Measurements from ENCODE around the gene IRX3. TPM values are rescaled to one million over a fixed set of nuclear protein-coding genes. Genes with fewer than 3 reads are reported as not detected.
A peak's percentile ranks its signal among the peaks of the same experiment; 100 is the strongest.

Gene IRX3
- total and polyA plus RNA-seq, 2 experiments from 2014 or later, result 6.4 to 15.6 TPM

- no peak for DNase-seq
- Histone ChIP-seq H3K9ac (no peak overlapping the region), H3K4me1 (ENCODE audit: insufficient read depth) (peaks cover 9% of the 10 kb centered on the region), H3K9me3 (ENCODE audit: low read depth) (no peaks in the 10 kb centered on the region), H3K27ac (no peak overlapping the region), H3K79me2 (ENCODE audit: insufficient read depth) (no peaks in the 10 kb centered on the region), H3K27me3 (replicated peaks; ENCODE audit: insufficient read depth) (no peaks in the 10 kb centered on the region), H3F3A (ENCODE audit: insufficient read depth) (no peaks in the 10 kb centered on the region), H4K20me1 (ENCODE audit: insufficient read depth) (no peaks in the 10 kb centered on the region), H3K4me3 (no peak overlapping the region), H3K36me3 (ENCODE audit: low read depth) (no peaks in the 10 kb centered on the region), H3K4me2 (ENCODE audit: unreplicated experiment) (no peak overlapping the region), H3K9me2 (ENCODE audit: insufficient read depth) (no peaks in the 10 kb centered on the region), H2AFZ (no peak overlapping the region)
- TF ChIP-seq EZH2 (IDR thresholded peaks at IDR 0.05; ENCODE audit: insufficient read depth, poor library complexity, severe bottlenecking), result no peak
- no peak for TF ChIP-seq EZH2phosphoT487 (IDR thresholded peaks at IDR 0.05; ENCODE audit: insufficient read depth, low read depth)
- 83 to 95% methylated on average over 5 of the region's 5 CpGs for WGBS, 2 experiments (ENCODE audit: low coverage in 1 of 2, low lambda C conversion rate in 2 of 2, missing lambda C conversion rate in 2 of 2)
- in situ Hi-C loops (cut with MboI), result no loop called here
Observed at GRCh38 chr16:54327609-54328008, 41.0 kb upstream of the IRX3 start.

DNA sequence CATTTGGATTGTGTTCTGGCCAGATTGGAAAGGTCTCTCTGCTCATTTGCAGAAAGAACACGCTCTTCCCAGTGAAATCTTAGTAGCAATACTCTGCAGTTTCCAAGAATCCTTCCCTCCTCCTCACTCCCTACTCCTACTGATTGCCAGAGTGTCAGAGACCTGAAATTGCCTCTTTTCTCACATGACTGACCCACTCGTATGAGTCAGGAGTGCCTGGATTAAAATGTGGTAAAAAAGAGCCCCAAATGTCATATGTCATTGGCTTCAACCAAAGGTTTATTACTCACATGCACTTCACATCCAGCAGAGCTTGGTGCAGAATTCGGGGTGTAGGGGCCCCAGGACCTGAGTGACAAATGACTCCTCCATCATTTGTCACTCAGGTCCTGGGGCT lies 39.7 kb upstream of the IRX3 start:
- H3K9me2 ChIP-seq (ENCODE audit: insufficient read depth), result no peaks in the 10 kb centered on the region
- H3F3A ChIP-seq (ENCODE audit: insufficient read depth), result no peaks in the 10 kb centered on the region
- no peak overlapping the region for H3K27ac ChIP-seq
- H3K79me2 ChIP-seq (ENCODE audit: insufficient read depth), result no peaks in the 10 kb centered on the region
- peak; percentile 70 for DNase-seq
- no peak overlapping the region for H3K4me3 ChIP-seq
- no peak overlapping the region for H3K9ac ChIP-seq
- peaks cover 9% of the 10 kb centered on the region for H3K4me1 ChIP-seq (ENCODE audit: insufficient read depth)
- no peaks in the 10 kb centered on the region for H3K36me3 ChIP-seq (ENCODE audit: low read depth)
- H4K20me1 ChIP-seq (ENCODE audit: insufficient read depth), result no peaks in the 10 kb centered on the region
- no peaks in the 10 kb centered on the region for H3K9me3 ChIP-seq (ENCODE audit: low read depth)
- 3 to 8% methylated on average over 3 of the region's 3 CpGs for WGBS, 2 experiments (ENCODE audit: low coverage in 1 of 2, low lambda C conversion rate in 2 of 2, missing lambda C conversion rate in 2 of 2)
- H2AFZ ChIP-seq, result no peak overlapping the region
- H3K4me2 ChIP-seq (ENCODE audit: unreplicated experiment), result peak overlapping the region; percentile 11
- TF ChIP-seq EZH2 (IDR thresholded peaks at IDR 0.05; ENCODE audit: insufficient read depth, poor library complexity, severe bottlenecking), result no peak
- TF ChIP-seq EZH2phosphoT487 (IDR thresholded peaks at IDR 0.05; ENCODE audit: insufficient read depth, low read depth), result no peak
- in situ Hi-C loops (cut with MboI), result no loop called here
- no peaks in the 10 kb centered on the region for H3K27me3 ChIP-seq (replicated peaks; ENCODE audit: insufficient read depth)

DNA sequence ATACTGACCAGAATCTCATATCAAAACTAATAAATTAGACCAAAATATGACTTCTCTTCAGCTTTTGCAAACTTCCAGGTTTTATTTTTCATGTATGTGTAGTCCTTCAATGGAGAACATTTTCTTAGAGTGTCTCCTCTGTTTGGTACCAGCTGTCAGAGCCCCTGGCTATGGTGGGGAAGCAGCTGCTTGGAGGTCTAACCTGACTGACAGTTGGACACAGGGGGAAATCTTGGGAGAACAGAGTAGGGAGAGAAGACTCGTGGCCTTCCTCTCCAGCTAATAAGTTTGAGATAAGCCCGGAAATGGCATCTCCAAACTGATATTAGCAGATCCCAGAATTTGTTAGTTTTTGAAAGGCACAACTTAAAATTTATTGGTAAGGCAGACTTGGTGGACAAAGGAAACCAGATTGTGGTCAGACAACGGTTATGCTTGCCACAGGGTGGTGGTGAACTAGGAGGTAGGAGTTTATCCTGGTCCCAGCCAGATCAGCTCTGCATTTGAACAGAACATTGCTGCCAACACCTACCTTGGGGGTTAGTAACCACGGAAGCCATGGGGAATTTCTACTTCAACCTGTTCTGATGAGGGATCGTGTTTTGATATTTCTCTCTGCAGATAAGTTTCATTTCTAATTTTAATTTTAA lies 39.2 kb upstream of the IRX3 start:
- H3K27me3 ChIP-seq (replicated peaks; ENCODE audit: insufficient read depth), result no peaks in the 10 kb centered on the region
- no peaks in the 10 kb centered on the region for H3K9me2 ChIP-seq (ENCODE audit: insufficient read depth)
- TF ChIP-seq EZH2 (IDR thresholded peaks at IDR 0.05; ENCODE audit: insufficient read depth, poor library complexity, severe bottlenecking), result no peak
- TF ChIP-seq EZH2phosphoT487 (IDR thresholded peaks at IDR 0.05; ENCODE audit: insufficient read depth, low read depth), result no peak
- H3K4me1 ChIP-seq (ENCODE audit: insufficient read depth), result peaks cover 9% of the 10 kb centered on the region
- H3K36me3 ChIP-seq (ENCODE audit: low read depth), result no peaks in the 10 kb centered on the region
- H3F3A ChIP-seq (ENCODE audit: insufficient read depth), result no peaks in the 10 kb centered on the region
- H4K20me1 ChIP-seq (ENCODE audit: insufficient read depth), result no peaks in the 10 kb centered on the region
- WGBS, 2 experiments (ENCODE audit: low coverage in 1 of 2, low lambda C conversion rate in 2 of 2, missing lambda C conversion rate in 2 of 2), result 21 to 27% methylated on average over 5 of the region's 5 CpGs
- no peak overlapping the region for H3K27ac ChIP-seq
- no peak overlapping the region for H3K9ac ChIP-seq
- no peak overlapping the region for H3K4me3 ChIP-seq
- H3K79me2 ChIP-seq (ENCODE audit: insufficient read depth), result no peaks in the 10 kb centered on the region
- H3K9me3 ChIP-seq (ENCODE audit: low read depth), result no peaks in the 10 kb centered on the region
- no peak overlapping the region for H2AFZ ChIP-seq
- in situ Hi-C loops (cut with MboI), result no loop called here
- H3K4me2 ChIP-seq (ENCODE audit: unreplicated experiment), result peak overlapping the region; percentile 11
- peak; percentile 2 for DNase-seq

GRCh38 chr16:54324716-54325115 lies 38.1 kb upstream of the IRX3 start:
- H3K79me2 ChIP-seq (ENCODE audit: insufficient read depth), result no peaks in the 10 kb centered on the region
- no peaks in the 10 kb centered on the region for H3K36me3 ChIP-seq (ENCODE audit: low read depth)
- no peak overlapping the region for H3K9ac ChIP-seq
- no peak overlapping the region for H3K4me2 ChIP-seq (ENCODE audit: unreplicated experiment)
- no peaks in the 10 kb centered on the region for H3K9me2 ChIP-seq (ENCODE audit: insufficient read depth)
- no peak overlapping the region for H3K4me3 ChIP-seq
- no peaks in the 10 kb centered on the region for H3K27me3 ChIP-seq (replicated peaks; ENCODE audit: insufficient read depth)
- in situ Hi-C loops (cut with MboI), result no loop called here
- H3F3A ChIP-seq (ENCODE audit: insufficient read depth), result no peaks in the 10 kb centered on the region
- DNase-seq, result no peak
- H3K4me1 ChIP-seq (ENCODE audit: insufficient read depth), result peaks cover 9% of the 10 kb centered on the region
- H4K20me1 ChIP-seq (ENCODE audit: insufficient read depth), result no peaks in the 10 kb centered on the region
- WGBS, 2 experiments (ENCODE audit: low coverage in 1 of 2, low lambda C conversion rate in 2 of 2, missing lambda C conversion rate in 2 of 2), result 96 to 97% methylated on average over 2 of the region's 2 CpGs
- no peak overlapping the region for H2AFZ ChIP-seq
- H3K27ac ChIP-seq, result no peak overlapping the region
- TF ChIP-seq EZH2phosphoT487 (IDR thresholded peaks at IDR 0.05; ENCODE audit: insufficient read depth, low read depth) (no peak), EZH2 (IDR thresholded peaks at IDR 0.05; ENCODE audit: insufficient read depth, poor library complexity, severe bottlenecking) (no peak)
- H3K9me3 ChIP-seq (ENCODE audit: low read depth), result no peaks in the 10 kb centered on the region
